ENCODE results near the gene LCN12.

GRCh38 chr9:136949239-136949816, 2.7 kb upstream of the LCN12 start:
- TF ChIP-seq POLR2A (IDR thresholded peaks at IDR 0.05; ENCODE audit: low read depth) = no peak
- TF ChIP-seq CTCF (IDR thresholded peaks at IDR 0.05) = no peak
